KMS-11 (cell line): ENCODE data around the gene GDPD1.

ENCODE experiments used
- H2AFZ ChIP-seq: fragments of 200-600 bp; sonication (generic); 2 replicates; pipeline ENCODE4 v1.6.1; 2016; ENCODE audit warnings: antibody characterized with exemption, mixed run types, low read depth
- H3K27ac ChIP-seq: fragments of 200-600 bp; sonication (generic); 2 replicates; pipeline ENCODE4 v1.6.1; 2016; ENCODE audit warnings: mild to moderate bottlenecking, mixed run types
- H3K27me3 ChIP-seq: fragments of 200-600 bp; sonication (generic); 2 replicates; pipeline ENCODE4 v1.6.1; 2017; ENCODE audit warnings: mild to moderate bottlenecking, low read depth, mixed run types, moderate library complexity; ENCODE audit not compliant: insufficient read depth
- H3K36me3 ChIP-seq: fragments of 200-600 bp; sonication (generic); 2 replicates; pipeline ENCODE4 v1.6.1; 2017; ENCODE audit warnings: mild to moderate bottlenecking, mixed run types; ENCODE audit not compliant: insufficient read depth
- H3K4me1 ChIP-seq: fragments of 200-600 bp; sonication (generic); 2 replicates; pipeline ENCODE4 v1.6.1; 2016; ENCODE audit warnings: mild to moderate bottlenecking, low read depth, mixed run types; ENCODE audit not compliant: poor library complexity, severe bottlenecking
- H3K4me2 ChIP-seq: fragments of 200-600 bp; sonication (generic); 2 replicates; pipeline ENCODE4 v1.7.0; 2016; ENCODE audit warnings: mild to moderate bottlenecking, mixed run types
- H3K4me3 ChIP-seq: fragments of 200-600 bp; sonication (generic); IDR thresholded peaks from 2 replicates; pipeline ENCODE4 v1.6.1; 2017; ENCODE audit warnings: low read depth, low read length, mixed read lengths; ENCODE audit not compliant: insufficient read depth
- H3K79me2 ChIP-seq: fragments of 200-600 bp; sonication (generic); 2 replicates; pipeline ENCODE4 v1.6.1; 2016; ENCODE audit warnings: low read depth, mixed run types; ENCODE audit not compliant: insufficient read depth
- H3K9ac ChIP-seq: fragments of 200-600 bp; sonication (generic); 2 replicates; pipeline ENCODE4 v1.6.1; 2016; ENCODE audit warnings: mild to moderate bottlenecking, mixed run types
- H4K20me1 ChIP-seq: fragments of 200-600 bp; sonication (generic); 2 replicates; pipeline ENCODE4 v1.6.1; 2016; ENCODE audit warnings: mild to moderate bottlenecking, mixed run types; ENCODE audit not compliant: insufficient read depth
- CTCF ChIP-seq: fragments of 200-600 bp; sonication (generic); conservative IDR thresholded peaks from 2 replicates; pipeline ENCODE4 v1.6.1; 2017; ENCODE audit warnings: low read depth, mild to moderate bottlenecking, antibody characterized with exemption, low read length, moderate library complexity, mixed read lengths

GDPD1 gene

GRCh38 chr17:59186850-59187249 lies 33.5 kb upstream of the GDPD1 start:
- Histone ChIP-seq H3K27me3 (no peaks in the 10 kb centered on the region), H3K36me3 (no peaks in the 10 kb centered on the region; the same call in 1 of the 2 replicates), H3K4me2 (no peak overlapping the region), H3K27ac (no peak overlapping the region), H2AFZ (no peak overlapping the region), H4K20me1 (no peaks in the 10 kb centered on the region), H3K79me2 (0 out of 2 replicates have a peak, but pooled peaks cover 7% of the 10 kb centered on the region), H3K4me1 (no peaks in the 10 kb centered on the region), H3K4me3 (no peak overlapping the region), H3K9ac (no peak overlapping the region)
- no peak for TF ChIP-seq CTCF

- Histone ChIP-seq H3K9ac (no peak overlapping the region), H3K79me2 (no peaks in the 10 kb centered on the region), H3K4me2 (no peak overlapping the region), H2AFZ (no peak overlapping the region), H3K4me3 (no peak overlapping the region), H3K36me3 (no peaks in the 10 kb centered on the region; the same call in 1 of the 2 replicates), H3K27ac (no peak overlapping the region), H3K4me1 (no peaks in the 10 kb centered on the region), H4K20me1 (no peaks in the 10 kb centered on the region), H3K27me3 (no peaks in the 10 kb centered on the region)
- TF ChIP-seq CTCF, result no peak
Observed at GRCh38 chr17:59190806-59191205, 29.5 kb upstream of the GDPD1 start.

- no peak overlapping the region for H3K9ac ChIP-seq
- no peaks in the 10 kb centered on the region; the same call in none of the 2 replicates for H3K36me3 ChIP-seq
- no peaks in the 10 kb centered on the region for H3K27me3 ChIP-seq
- H3K79me2 ChIP-seq, result no peaks in the 10 kb centered on the region
- no peak overlapping the region for H3K4me2 ChIP-seq
- no peak overlapping the region for H3K27ac ChIP-seq
- H3K4me1 ChIP-seq, result no peaks in the 10 kb centered on the region
- TF ChIP-seq CTCF, result no peak
- no peaks in the 10 kb centered on the region for H4K20me1 ChIP-seq
- no peak overlapping the region for H2AFZ ChIP-seq
- no peak overlapping the region for H3K4me3 ChIP-seq
Observed at GRCh38 chr17:59193336-59193862, 26.9 kb upstream of the GDPD1 start.

GRCh38 chr17:59199398-59199797 lies 20.9 kb upstream of the GDPD1 start:
- no peak overlapping the region for H3K4me3 ChIP-seq
- TF ChIP-seq CTCF, result no peak
- no peaks in the 10 kb centered on the region for H3K4me1 ChIP-seq
- H3K9ac ChIP-seq, result no peak overlapping the region
- H4K20me1 ChIP-seq, result no peaks in the 10 kb centered on the region
- H3K27me3 ChIP-seq, result no peaks in the 10 kb centered on the region
- no peaks in the 10 kb centered on the region; the same call in 1 of the 2 replicates for H3K36me3 ChIP-seq
- no peak overlapping the region for H3K4me2 ChIP-seq
- no peak overlapping the region for H3K27ac ChIP-seq
- H2AFZ ChIP-seq, result no peak overlapping the region
- no peaks in the 10 kb centered on the region for H3K79me2 ChIP-seq
